ENCODE data around the gene LRP1B.

- TF ChIP-seq POLR2A (IDR thresholded peaks at IDR 0.05): no peak
- no peak for TF ChIP-seq CTCF (IDR thresholded peaks at IDR 0.05)
- no peak for TF ChIP-seq EP300 (IDR thresholded peaks at IDR 0.05)
Observed at GRCh38 chr2:141814150-141814549, 316.7 kb downstream of the LRP1B start.

All from tibial nerve (tissue), 4 donors.